Measurements from ENCODE around the gene C19orf67. TPM values are rescaled to one million over a fixed set of nuclear protein-coding genes. Genes with fewer than 3 reads are reported as not detected.

Gene C19orf67
- total and polyA plus RNA-seq, 2 donors from 2014 or later: not detected

GRCh38 chr19:14117668-14118164, 32.1 kb upstream of the C19orf67 start, which contains the start of gene PRKACA:
Gene PRKACA, minus strand, starts transcription at chr19:14117762. Its CDS starts 215 bp downstream, at chr19:14117547.
- H3K9ac ChIP-seq (ENCODE audit: low read length in 3 of 3): peak within 1 kb of the TSS; percentile 32 to 92 (median 87)
- no peak for TF ChIP-seq CTCF (IDR thresholded peaks at IDR 0.05; ENCODE audit: borderline replicate concordance, extremely low read depth, insufficient read depth)
- H3K4me3 ChIP-seq (ENCODE audit: low read length in 3 of 3): peak within 1 kb of the TSS; percentile 68 to 86 (median 83)
- DNase-seq: peak; percentile 99 to 100 (median 99)
- H3K9me3 ChIP-seq (ENCODE audit: control insufficient read depth in 2 of 3, insufficient read depth in 1 of 3, low read length in 3 of 3): no peaks in the 10 kb centered on the region
- intact Hi-C loops (cut with DNase I): no loop called here
- H3K27me3 ChIP-seq (ENCODE audit: control insufficient read depth, insufficient read depth, low read length): no peaks in the 10 kb centered on the region
- H3K36me3 ChIP-seq (ENCODE audit: control insufficient read depth in 2 of 3, insufficient read depth in 3 of 3, low read length in 3 of 3): no peaks in the 10 kb centered on the region
- peaks cover 0 to 40% (median 32%) of the 10 kb centered on the region in 3 donors for H3K4me1 ChIP-seq (ENCODE audit: control insufficient read depth in 2 of 3, insufficient read depth in 2 of 3, low read depth in 1 of 3, low read length in 3 of 3)
- peak within 1 kb of the TSS; percentile 98 to 99 for H3K27ac ChIP-seq (ENCODE audit: low read depth in 2 of 2, low read length in 2 of 2)
- peak; percentile 60 for FAIRE-seq

GRCh38 chr19:14116918-14117578, 31.5 kb upstream of the C19orf67 start:
- intact Hi-C loops (cut with DNase I): no loop called here
- DNase-seq (peak in 2 of 5 donors; percentile 84 to 88), FAIRE-seq (no peak)
- TF ChIP-seq CTCF (IDR thresholded peaks at IDR 0.05; ENCODE audit: borderline replicate concordance, extremely low read depth, insufficient read depth): no peak
- Histone ChIP-seq H3K4me1 (ENCODE audit: control insufficient read depth in 2 of 3, insufficient read depth in 2 of 3, low read depth in 1 of 3, low read length in 3 of 3) (peaks cover 0 to 46% (median 37%) of the 10 kb centered on the region in 3 donors), H3K4me3 (ENCODE audit: low read length in 3 of 3) (peak overlapping the region; percentile 68 to 83 (median 80)), H3K27ac (ENCODE audit: low read depth in 2 of 2, low read length in 2 of 2) (peak overlapping the region; percentile 63 to 69), H3K27me3 (ENCODE audit: control insufficient read depth, insufficient read depth, low read length) (no peaks in the 10 kb centered on the region), H3K9ac (ENCODE audit: low read length in 3 of 3) (peak overlapping the region; percentile 30 to 87 (median 70)), H3K9me3 (ENCODE audit: control insufficient read depth in 2 of 3, insufficient read depth in 1 of 3, low read length in 3 of 3) (no peaks in the 10 kb centered on the region), H3K36me3 (ENCODE audit: control insufficient read depth in 2 of 3, insufficient read depth in 3 of 3, low read length in 3 of 3) (no peaks in the 10 kb centered on the region)

GRCh38 chr19:14116525-14116917, 30.9 kb upstream of the C19orf67 start:
- Histone ChIP-seq H3K36me3 (ENCODE audit: control insufficient read depth in 2 of 3, insufficient read depth in 3 of 3, low read length in 3 of 3) (no peaks in the 10 kb centered on the region), H3K27ac (ENCODE audit: low read depth in 2 of 2, low read length in 2 of 2) (peak overlapping the region; percentile 57 to 63), H3K4me3 (ENCODE audit: low read length in 3 of 3) (peak overlapping the region; percentile 68 to 83 (median 80)), H3K27me3 (ENCODE audit: control insufficient read depth, insufficient read depth, low read length) (no peaks in the 10 kb centered on the region), H3K9me3 (ENCODE audit: control insufficient read depth in 2 of 3, insufficient read depth in 1 of 3, low read length in 3 of 3) (no peaks in the 10 kb centered on the region), H3K9ac (ENCODE audit: low read length in 3 of 3) (peak overlapping the region; percentile 30 to 87 (median 70)), H3K4me1 (ENCODE audit: control insufficient read depth in 2 of 3, insufficient read depth in 2 of 3, low read depth in 1 of 3, low read length in 3 of 3) (peaks cover 0 to 49% (median 37%) of the 10 kb centered on the region in 3 donors)
- DNase-seq (no peak), FAIRE-seq (no peak)
- intact Hi-C loops (cut with DNase I): no loop called here
- no peak for TF ChIP-seq CTCF (IDR thresholded peaks at IDR 0.05; ENCODE audit: borderline replicate concordance, extremely low read depth, insufficient read depth)
